ENCODE measurements around the gene PRPF4.
A peak's percentile ranks its signal among the peaks of the same experiment; 100 is the strongest.

PRPF4 gene

GRCh38 chr9:113311961-113312360, 36.5 kb downstream of the PRPF4 start:
- no peak for DNase-seq (ENCODE audit: low read depth in 2 of 2)

GRCh38 chr9:113313261-113313660, 37.8 kb downstream of the PRPF4 start:
- no peak for DNase-seq (ENCODE audit: low read depth in 2 of 2)

- DNase-seq (ENCODE audit: low read depth in 2 of 2) = no peak
These were observed 39.8 kb downstream of the PRPF4 start for GRCh38 chr9:113315231-113315630.

- no peak for DNase-seq (ENCODE audit: low read depth in 2 of 2)
These were observed 40.6 kb downstream of the PRPF4 start for GRCh38 chr9:113316030-113316429.

GRCh38 chr9:113317777-113318176, 42.3 kb downstream of the PRPF4 start:
- DNase-seq (ENCODE audit: low read depth in 2 of 2) = no peak

GRCh38 chr9:113319054-113319453, 43.6 kb downstream of the PRPF4 start:
- DNase-seq (ENCODE audit: low read depth in 2 of 2) = no peak

GRCh38 chr9:113320051-113320450, 44.6 kb downstream of the PRPF4 start:
- DNase-seq (ENCODE audit: low read depth in 2 of 2) = no peak

- DNase-seq (ENCODE audit: low read depth in 2 of 2) = no peak
These were observed 47.2 kb downstream of the PRPF4 start for GRCh38 chr9:113322671-113323070.

- no peak for DNase-seq (ENCODE audit: low read depth in 2 of 2)
These were observed 50.8 kb downstream of the PRPF4 start for GRCh38 chr9:113326230-113326629.

- DNase-seq (ENCODE audit: low read depth in 2 of 2) = no peak
These were observed 52.8 kb downstream of the PRPF4 start for GRCh38 chr9:113328045-113328782.

- DNase-seq (ENCODE audit: low read depth in 2 of 2) = no peak
These were observed 56.3 kb downstream of the PRPF4 start for GRCh38 chr9:113331780-113332179.

GRCh38 chr9:113337714-113338113, 62.3 kb downstream of the PRPF4 start:
- DNase-seq (ENCODE audit: low read depth in 2 of 2) = no peak

- peak; percentile 73 to 81 for DNase-seq (ENCODE audit: low read depth in 2 of 2)
These were observed 64.7 kb downstream of the PRPF4 start, which contains the start of gene WDR31 for GRCh38 chr9:113340011-113340699. Gene WDR31, minus strand, starts transcription at chr9:113340275. Its CDS starts 8,253 bp downstream, at chr9:113332022.

- no peak for DNase-seq (ENCODE audit: low read depth in 2 of 2)
These were observed 66.4 kb downstream of the PRPF4 start for GRCh38 chr9:113341712-113342410.
